Measurements from ENCODE around the gene DHRS3.

DNA sequence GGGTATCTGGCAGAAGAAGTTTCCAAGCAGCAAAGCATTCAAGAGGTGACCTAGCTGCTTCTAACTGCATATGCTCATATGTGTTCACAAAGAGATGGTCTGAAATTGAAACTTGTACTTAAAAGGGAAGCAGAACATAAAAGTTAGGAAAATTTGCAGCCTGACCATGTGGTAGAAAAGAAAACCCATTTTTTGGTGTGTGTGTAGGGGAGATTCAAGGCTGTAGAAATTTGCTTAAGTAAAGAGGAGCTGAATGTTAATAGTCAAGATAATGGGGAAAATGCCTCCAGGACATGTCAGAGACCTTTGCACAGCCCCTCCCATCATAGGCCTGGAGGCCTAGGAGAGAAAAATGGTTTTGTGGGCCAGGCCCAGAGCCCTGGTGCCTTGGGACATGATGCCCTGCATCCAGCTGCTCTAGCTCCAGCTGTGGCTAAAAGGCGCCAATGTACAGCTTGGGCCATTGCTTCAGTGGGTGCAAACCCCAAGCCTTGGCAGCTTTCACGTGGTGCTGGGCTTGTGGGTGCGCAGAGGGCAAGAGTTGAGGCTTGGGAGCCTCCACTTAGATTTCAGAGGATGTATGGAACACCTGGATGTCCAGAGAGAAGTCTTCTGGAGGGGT lies 54.9 kb downstream of the DHRS3 start:
- TF ChIP-seq, protein P1, sequence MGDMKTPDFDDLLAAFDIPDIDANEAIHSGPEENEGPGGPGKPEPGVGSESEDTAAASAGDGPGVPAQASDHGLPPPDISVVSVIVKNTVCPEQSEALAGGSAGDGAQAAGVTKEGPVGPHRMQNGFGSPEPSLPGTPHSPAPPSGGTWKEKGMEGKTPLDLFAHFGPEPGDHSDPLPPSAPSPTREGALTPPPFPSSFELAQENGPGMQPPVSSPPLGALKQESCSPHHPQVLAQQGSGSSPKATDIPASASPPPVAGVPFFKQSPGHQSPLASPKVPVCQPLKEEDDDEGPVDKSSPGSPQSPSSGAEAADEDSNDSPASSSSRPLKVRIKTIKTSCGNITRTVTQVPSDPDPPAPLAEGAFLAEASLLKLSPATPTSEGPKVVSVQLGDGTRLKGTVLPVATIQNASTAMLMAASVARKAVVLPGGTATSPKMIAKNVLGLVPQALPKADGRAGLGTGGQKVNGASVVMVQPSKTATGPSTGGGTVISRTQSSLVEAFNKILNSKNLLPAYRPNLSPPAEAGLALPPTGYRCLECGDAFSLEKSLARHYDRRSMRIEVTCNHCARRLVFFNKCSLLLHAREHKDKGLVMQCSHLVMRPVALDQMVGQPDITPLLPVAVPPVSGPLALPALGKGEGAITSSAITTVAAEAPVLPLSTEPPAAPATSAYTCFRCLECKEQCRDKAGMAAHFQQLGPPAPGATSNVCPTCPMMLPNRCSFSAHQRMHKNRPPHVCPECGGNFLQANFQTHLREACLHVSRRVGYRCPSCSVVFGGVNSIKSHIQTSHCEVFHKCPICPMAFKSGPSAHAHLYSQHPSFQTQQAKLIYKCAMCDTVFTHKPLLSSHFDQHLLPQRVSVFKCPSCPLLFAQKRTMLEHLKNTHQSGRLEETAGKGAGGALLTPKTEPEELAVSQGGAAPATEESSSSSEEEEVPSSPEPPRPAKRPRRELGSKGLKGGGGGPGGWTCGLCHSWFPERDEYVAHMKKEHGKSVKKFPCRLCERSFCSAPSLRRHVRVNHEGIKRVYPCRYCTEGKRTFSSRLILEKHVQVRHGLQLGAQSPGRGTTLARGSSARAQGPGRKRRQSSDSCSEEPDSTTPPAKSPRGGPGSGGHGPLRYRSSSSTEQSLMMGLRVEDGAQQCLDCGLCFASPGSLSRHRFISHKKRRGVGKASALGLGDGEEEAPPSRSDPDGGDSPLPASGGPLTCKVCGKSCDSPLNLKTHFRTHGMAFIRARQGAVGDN (IDR thresholded peaks at IDR 0.05): no peak
- TF ChIP-seq, protein P2, sequence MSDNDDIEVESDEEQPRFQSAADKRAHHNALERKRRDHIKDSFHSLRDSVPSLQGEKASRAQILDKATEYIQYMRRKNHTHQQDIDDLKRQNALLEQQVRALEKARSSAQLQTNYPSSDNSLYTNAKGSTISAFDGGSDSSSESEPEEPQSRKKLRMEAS (IDR thresholded peaks at IDR 0.05; ENCODE audit: low read depth, low read length): no peak
- TF ChIP-seq, protein P3, sequence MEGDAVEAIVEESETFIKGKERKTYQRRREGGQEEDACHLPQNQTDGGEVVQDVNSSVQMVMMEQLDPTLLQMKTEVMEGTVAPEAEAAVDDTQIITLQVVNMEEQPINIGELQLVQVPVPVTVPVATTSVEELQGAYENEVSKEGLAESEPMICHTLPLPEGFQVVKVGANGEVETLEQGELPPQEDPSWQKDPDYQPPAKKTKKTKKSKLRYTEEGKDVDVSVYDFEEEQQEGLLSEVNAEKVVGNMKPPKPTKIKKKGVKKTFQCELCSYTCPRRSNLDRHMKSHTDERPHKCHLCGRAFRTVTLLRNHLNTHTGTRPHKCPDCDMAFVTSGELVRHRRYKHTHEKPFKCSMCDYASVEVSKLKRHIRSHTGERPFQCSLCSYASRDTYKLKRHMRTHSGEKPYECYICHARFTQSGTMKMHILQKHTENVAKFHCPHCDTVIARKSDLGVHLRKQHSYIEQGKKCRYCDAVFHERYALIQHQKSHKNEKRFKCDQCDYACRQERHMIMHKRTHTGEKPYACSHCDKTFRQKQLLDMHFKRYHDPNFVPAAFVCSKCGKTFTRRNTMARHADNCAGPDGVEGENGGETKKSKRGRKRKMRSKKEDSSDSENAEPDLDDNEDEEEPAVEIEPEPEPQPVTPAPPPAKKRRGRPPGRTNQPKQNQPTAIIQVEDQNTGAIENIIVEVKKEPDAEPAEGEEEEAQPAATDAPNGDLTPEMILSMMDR (IDR thresholded peaks at IDR 0.05 in 2 of 3, conservative IDR thresholded peaks at IDR 0.05 in 1 of 3; ENCODE audit: control insufficient read depth in 2 of 3, extremely low read depth in 1 of 3, insufficient read depth in 1 of 3, low read depth in 3 of 3, low read length in 3 of 3): no peak
- TF ChIP-seq NRF1 (conservative IDR thresholded peaks at IDR 0.05; ENCODE audit: low read depth, low read length) (no peak), CREB1 (IDR thresholded peaks at IDR 0.05; ENCODE audit: low read depth) (no peak), NR2C1 (IDR thresholded peaks at IDR 0.05) (no peak), MEF2A (IDR thresholded peaks at IDR 0.05; ENCODE audit: insufficient read depth, low read depth, low read length) (no peak), SPI1 (IDR thresholded peaks at IDR 0.05; ENCODE audit: borderline replicate concordance, insufficient read depth, low read depth, low read length) (no peak), TBL1XR1 (IDR thresholded peaks at IDR 0.05; ENCODE audit: low read depth, low read length) (no peak)
- TF ChIP-seq, protein P4, sequence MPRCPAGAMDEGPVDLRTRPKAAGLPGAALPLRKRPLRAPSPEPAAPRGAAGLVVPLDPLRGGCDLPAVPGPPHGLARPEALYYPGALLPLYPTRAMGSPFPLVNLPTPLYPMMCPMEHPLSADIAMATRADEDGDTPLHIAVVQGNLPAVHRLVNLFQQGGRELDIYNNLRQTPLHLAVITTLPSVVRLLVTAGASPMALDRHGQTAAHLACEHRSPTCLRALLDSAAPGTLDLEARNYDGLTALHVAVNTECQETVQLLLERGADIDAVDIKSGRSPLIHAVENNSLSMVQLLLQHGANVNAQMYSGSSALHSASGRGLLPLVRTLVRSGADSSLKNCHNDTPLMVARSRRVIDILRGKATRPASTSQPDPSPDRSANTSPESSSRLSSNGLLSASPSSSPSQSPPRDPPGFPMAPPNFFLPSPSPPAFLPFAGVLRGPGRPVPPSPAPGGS (IDR thresholded peaks at IDR 0.05; ENCODE audit: borderline replicate concordance, insufficient read depth, low read depth, low read length, poor library complexity, severe bottlenecking): no peak
- TF ChIP-seq, protein P5, sequence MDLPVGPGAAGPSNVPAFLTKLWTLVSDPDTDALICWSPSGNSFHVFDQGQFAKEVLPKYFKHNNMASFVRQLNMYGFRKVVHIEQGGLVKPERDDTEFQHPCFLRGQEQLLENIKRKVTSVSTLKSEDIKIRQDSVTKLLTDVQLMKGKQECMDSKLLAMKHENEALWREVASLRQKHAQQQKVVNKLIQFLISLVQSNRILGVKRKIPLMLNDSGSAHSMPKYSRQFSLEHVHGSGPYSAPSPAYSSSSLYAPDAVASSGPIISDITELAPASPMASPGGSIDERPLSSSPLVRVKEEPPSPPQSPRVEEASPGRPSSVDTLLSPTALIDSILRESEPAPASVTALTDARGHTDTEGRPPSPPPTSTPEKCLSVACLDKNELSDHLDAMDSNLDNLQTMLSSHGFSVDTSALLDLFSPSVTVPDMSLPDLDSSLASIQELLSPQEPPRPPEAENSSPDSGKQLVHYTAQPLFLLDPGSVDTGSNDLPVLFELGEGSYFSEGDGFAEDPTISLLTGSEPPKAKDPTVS (IDR thresholded peaks at IDR 0.05; ENCODE audit: low read depth, low read length): no peak
- TF ChIP-seq, protein P6, sequence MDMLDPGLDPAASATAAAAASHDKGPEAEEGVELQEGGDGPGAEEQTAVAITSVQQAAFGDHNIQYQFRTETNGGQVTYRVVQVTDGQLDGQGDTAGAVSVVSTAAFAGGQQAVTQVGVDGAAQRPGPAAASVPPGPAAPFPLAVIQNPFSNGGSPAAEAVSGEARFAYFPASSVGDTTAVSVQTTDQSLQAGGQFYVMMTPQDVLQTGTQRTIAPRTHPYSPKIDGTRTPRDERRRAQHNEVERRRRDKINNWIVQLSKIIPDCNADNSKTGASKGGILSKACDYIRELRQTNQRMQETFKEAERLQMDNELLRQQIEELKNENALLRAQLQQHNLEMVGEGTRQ (IDR thresholded peaks at IDR 0.05; ENCODE audit: borderline replicate concordance, low read depth, low read length): no peak
